ENCODE measurements around the gene AGMAT.

- TF ChIP-seq JUN (IDR thresholded peaks at IDR 0.05; ENCODE audit: low read depth, low read length): no peak
- TF ChIP-seq, protein P1, sequence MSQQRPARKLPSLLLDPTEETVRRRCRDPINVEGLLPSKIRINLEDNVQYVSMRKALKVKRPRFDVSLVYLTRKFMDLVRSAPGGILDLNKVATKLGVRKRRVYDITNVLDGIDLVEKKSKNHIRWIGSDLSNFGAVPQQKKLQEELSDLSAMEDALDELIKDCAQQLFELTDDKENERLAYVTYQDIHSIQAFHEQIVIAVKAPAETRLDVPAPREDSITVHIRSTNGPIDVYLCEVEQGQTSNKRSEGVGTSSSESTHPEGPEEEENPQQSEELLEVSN (IDR thresholded peaks at IDR 0.05): no peak
- TF ChIP-seq, protein P2, sequence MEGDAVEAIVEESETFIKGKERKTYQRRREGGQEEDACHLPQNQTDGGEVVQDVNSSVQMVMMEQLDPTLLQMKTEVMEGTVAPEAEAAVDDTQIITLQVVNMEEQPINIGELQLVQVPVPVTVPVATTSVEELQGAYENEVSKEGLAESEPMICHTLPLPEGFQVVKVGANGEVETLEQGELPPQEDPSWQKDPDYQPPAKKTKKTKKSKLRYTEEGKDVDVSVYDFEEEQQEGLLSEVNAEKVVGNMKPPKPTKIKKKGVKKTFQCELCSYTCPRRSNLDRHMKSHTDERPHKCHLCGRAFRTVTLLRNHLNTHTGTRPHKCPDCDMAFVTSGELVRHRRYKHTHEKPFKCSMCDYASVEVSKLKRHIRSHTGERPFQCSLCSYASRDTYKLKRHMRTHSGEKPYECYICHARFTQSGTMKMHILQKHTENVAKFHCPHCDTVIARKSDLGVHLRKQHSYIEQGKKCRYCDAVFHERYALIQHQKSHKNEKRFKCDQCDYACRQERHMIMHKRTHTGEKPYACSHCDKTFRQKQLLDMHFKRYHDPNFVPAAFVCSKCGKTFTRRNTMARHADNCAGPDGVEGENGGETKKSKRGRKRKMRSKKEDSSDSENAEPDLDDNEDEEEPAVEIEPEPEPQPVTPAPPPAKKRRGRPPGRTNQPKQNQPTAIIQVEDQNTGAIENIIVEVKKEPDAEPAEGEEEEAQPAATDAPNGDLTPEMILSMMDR (IDR thresholded peaks at IDR 0.05; ENCODE audit: control extremely low read depth in 1 of 3, insufficient read depth in 1 of 3, low read depth in 1 of 3, low read length in 3 of 3): no peak
- no peak for TF ChIP-seq MAFK (IDR thresholded peaks at IDR 0.05; ENCODE audit: low read depth, low read length)
- no peak for TF ChIP-seq ASH2L (IDR thresholded peaks at IDR 0.05; ENCODE audit: low read length)
- TF ChIP-seq RAD21 (IDR thresholded peaks at IDR 0.05 in 1 of 2, conservative IDR thresholded peaks at IDR 0.05 in 1 of 2; ENCODE audit: low read depth in 2 of 2, low read length in 2 of 2): no peak
- TF ChIP-seq EP300 (IDR thresholded peaks at IDR 0.05; ENCODE audit: borderline replicate concordance in 1 of 2, low read depth in 2 of 2, low read length in 2 of 2): no peak
- no peak for TF ChIP-seq TAF1 (IDR thresholded peaks at IDR 0.05; ENCODE audit: low read depth, low read length)
- TF ChIP-seq POLR2AphosphoS5 (IDR thresholded peaks at IDR 0.05; ENCODE audit: low read depth, low read length): no peak
- no peak for TF ChIP-seq CTBP2 (IDR thresholded peaks at IDR 0.05; ENCODE audit: borderline replicate concordance, insufficient read depth, insufficient read length, low read length)
- no peak for TF ChIP-seq JUND (IDR thresholded peaks at IDR 0.05; ENCODE audit: low read length)
- TF ChIP-seq KDM1A (IDR thresholded peaks at IDR 0.05; ENCODE audit: borderline replicate concordance, low read length): no peak
Observed at GRCh38 chr1:15605398-15606383, 20.8 kb upstream of the AGMAT start.
